ENCODE measurements around the gene TAF4.

Gene TAF4

GRCh38 chr20:61941721-61942405 is 123.8 kb downstream of the TAF4 start:
- no peak for DNase-seq (ENCODE audit: low read depth)
- TF ChIP-seq, protein P1, sequence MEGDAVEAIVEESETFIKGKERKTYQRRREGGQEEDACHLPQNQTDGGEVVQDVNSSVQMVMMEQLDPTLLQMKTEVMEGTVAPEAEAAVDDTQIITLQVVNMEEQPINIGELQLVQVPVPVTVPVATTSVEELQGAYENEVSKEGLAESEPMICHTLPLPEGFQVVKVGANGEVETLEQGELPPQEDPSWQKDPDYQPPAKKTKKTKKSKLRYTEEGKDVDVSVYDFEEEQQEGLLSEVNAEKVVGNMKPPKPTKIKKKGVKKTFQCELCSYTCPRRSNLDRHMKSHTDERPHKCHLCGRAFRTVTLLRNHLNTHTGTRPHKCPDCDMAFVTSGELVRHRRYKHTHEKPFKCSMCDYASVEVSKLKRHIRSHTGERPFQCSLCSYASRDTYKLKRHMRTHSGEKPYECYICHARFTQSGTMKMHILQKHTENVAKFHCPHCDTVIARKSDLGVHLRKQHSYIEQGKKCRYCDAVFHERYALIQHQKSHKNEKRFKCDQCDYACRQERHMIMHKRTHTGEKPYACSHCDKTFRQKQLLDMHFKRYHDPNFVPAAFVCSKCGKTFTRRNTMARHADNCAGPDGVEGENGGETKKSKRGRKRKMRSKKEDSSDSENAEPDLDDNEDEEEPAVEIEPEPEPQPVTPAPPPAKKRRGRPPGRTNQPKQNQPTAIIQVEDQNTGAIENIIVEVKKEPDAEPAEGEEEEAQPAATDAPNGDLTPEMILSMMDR (IDR thresholded peaks at IDR 0.05; ENCODE audit: insufficient read depth, low read depth, low read length, missing control alignments): no peak
- H3K4me3 ChIP-seq (ENCODE audit: low read depth, low read length): no peak overlapping the region

DNA sequence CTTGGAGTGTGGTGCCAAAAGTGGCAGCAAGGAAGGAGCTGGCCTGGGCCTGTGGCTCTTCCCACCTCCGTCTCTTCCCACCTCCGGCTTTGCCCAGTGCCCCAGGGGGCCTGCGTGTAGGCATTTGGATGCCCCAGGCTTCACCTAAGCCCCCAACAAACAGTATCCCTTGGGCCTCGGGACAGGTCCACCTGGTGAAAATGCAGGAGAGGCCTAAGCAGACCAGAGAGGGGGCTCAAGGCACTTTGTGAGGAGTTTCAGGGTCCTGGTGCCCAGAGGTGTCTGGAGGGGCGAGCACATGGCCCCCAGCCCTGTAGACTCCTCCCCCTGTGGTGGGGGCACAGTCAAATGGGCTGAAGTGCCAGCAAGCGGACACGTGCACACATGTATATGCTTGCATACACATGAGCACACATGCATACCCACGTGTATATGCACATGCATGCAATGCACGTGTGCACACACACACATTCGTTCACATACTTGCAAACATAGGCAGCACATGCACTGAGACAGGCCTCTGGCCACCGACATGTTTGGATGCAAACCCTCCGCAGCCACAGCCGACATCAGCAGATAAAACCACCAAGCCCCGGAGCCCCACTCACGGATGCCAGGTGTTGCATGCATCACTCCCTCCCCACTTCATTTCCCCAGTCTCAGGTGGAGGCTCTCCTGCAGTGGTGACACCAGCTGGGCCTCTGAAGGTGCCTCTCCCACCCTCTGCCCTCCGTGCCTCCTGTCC is 124.5 kb downstream of the TAF4 start:
- DNase-seq (ENCODE audit: low read depth): no peak
- TF ChIP-seq, protein P1 (IDR thresholded peaks at IDR 0.05; ENCODE audit: insufficient read depth, low read depth, low read length, missing control alignments): no peak
- no peak overlapping the region for H3K4me3 ChIP-seq (ENCODE audit: low read depth, low read length)

- H3K4me3 ChIP-seq (ENCODE audit: low read depth, low read length): no peak overlapping the region
- DNase-seq (ENCODE audit: low read depth): no peak
- TF ChIP-seq, protein P1 (IDR thresholded peaks at IDR 0.05; ENCODE audit: insufficient read depth, low read depth, low read length, missing control alignments): no peak
These were observed 125.2 kb downstream of the TAF4 start for GRCh38 chr20:61940491-61940890.

GRCh38 chr20:61939691-61940360 is 125.9 kb downstream of the TAF4 start:
- no peak overlapping the region for H3K4me3 ChIP-seq (ENCODE audit: low read depth, low read length)
- TF ChIP-seq, protein P1 (IDR thresholded peaks at IDR 0.05; ENCODE audit: insufficient read depth, low read depth, low read length, missing control alignments): no peak
- DNase-seq (ENCODE audit: low read depth): no peak

- no peak for DNase-seq (ENCODE audit: low read depth)
- H3K4me3 ChIP-seq (ENCODE audit: low read depth, low read length): no peak overlapping the region
- TF ChIP-seq, protein P1 (IDR thresholded peaks at IDR 0.05; ENCODE audit: insufficient read depth, low read depth, low read length, missing control alignments): no peak
These were observed 126.6 kb downstream of the TAF4 start for GRCh38 chr20:61938839-61939690.

Data from GM12865 (cell line).